HEK293 (cell line): ENCODE data around the gene CAP2.

ENCODE experiments used
- CTCF ChIA-PET: fragments of 350-600 bp; formaldehyde crosslinking; extraction: SDS; loops from one replicate; lab custom pipeline; 2021; ENCODE audit warnings: antibody characterized with exemption; lab: Yijun Ruan, JAX
- POLR2A ChIA-PET: fragments of 300-600 bp; formaldehyde crosslinking; extraction: SDS; loops from one replicate; lab custom pipeline; 2020; ENCODE audit warnings: antibody characterized with exemption, inconsistent platforms; lab: Yijun Ruan, JAX
- H3K27ac ChIP-seq: fragments of 200-500 bp; sonication (Bioruptor generic); 2 replicates; pipeline ENCODE4 v1.5.1; 2014; ENCODE audit warnings: low read depth, low read length, control low read depth, inconsistent platforms; ENCODE audit errors: extremely low read depth
- H3K36me3 ChIP-seq, 2 experiments: fragments of 200-500 bp in 1 of 2; sonication (Bioruptor generic) in 1 of 2; 1 replicate in 1 of 2; 2 replicates in 1 of 2; pipeline ENCODE4 v1.5.1; 2014 to 2017; ENCODE audit warnings: inconsistent platforms in 2 of 2, low read length in 2 of 2; ENCODE audit not compliant: control insufficient read depth in 2 of 2, insufficient read depth in 1 of 2
- H3K4me1 ChIP-seq: fragments of 200-500 bp; sonication (Bioruptor generic); 2 replicates; pipeline ENCODE4 v1.5.1; 2014; ENCODE audit warnings: mild to moderate bottlenecking, low read length, inconsistent platforms; ENCODE audit not compliant: control insufficient read depth, insufficient read depth
- H3K4me3 ChIP-seq: 2 replicates; pipeline ENCODE4 v1.5.1; 2011; ENCODE audit warnings: low read depth, mild to moderate bottlenecking, control low read depth, low read length, moderate library complexity
- H3K9me3 ChIP-seq: fragments of 200-500 bp; sonication (Bioruptor generic); 2 replicates; pipeline ENCODE4 v1.5.1; 2014; ENCODE audit warnings: low read depth, low read length, inconsistent platforms; ENCODE audit not compliant: control insufficient read depth, insufficient read depth
- BCL11A ChIP-seq: fragments of 450-650 bp; formaldehyde crosslinking; IDR thresholded peaks from 2 replicates; pipeline ENCODE4 v1.5.1; 2016; ENCODE audit warnings: low read depth, missing biosample characterization, missing genetic modification characterization
- EGR2 ChIP-seq: fragments of 450-650 bp; formaldehyde crosslinking; IDR thresholded peaks from 2 replicates; pipeline ENCODE4 v1.5.1; 2016; ENCODE audit warnings: low read depth, missing biosample characterization, missing genetic modification characterization
- GLI2 ChIP-seq: fragments of 450-650 bp; formaldehyde crosslinking; IDR thresholded peaks from 2 replicates; pipeline ENCODE4; 2017; ENCODE audit warnings: missing biosample characterization, missing genetic modification characterization, low read depth, borderline replicate concordance
- GLI4 ChIP-seq: fragments of 450-650 bp; formaldehyde crosslinking; IDR thresholded peaks from 2 replicates; pipeline ENCODE4 v1.5.1; 2016; ENCODE audit warnings: missing biosample characterization, missing genetic modification characterization
- IKZF3 ChIP-seq: fragments of 450-650 bp; IDR thresholded peaks from 2 replicates; pipeline ENCODE4 v1.5.0; 2018; ENCODE audit warnings: missing biosample characterization, mild to moderate bottlenecking, missing genetic modification characterization, moderate library complexity
- MEIS1 ChIP-seq: sonication (generic); formaldehyde crosslinking; IDR thresholded peaks from 2 replicates; pipeline ENCODE4 v1.8.1; 2022; ENCODE audit warnings: missing genetic modification reagents, mild to moderate bottlenecking, borderline replicate concordance
- TRIM28 ChIP-seq: IDR thresholded peaks from 2 replicates; pipeline ENCODE4 v1.6.1; 2011; ENCODE audit warnings: low read length, control low read depth, borderline replicate concordance
- ZFP37 ChIP-seq: fragments of 450-650 bp; formaldehyde crosslinking; IDR thresholded peaks from 2 replicates; pipeline ENCODE4 v1.5.1; 2016; ENCODE audit warnings: missing biosample characterization, missing genetic modification characterization
- ZNF146 ChIP-seq: fragments of 450-650 bp; formaldehyde crosslinking; IDR thresholded peaks from 2 replicates; pipeline ENCODE4 v1.5.1; 2016; ENCODE audit warnings: missing biosample characterization, missing genetic modification characterization
- ZNF248 ChIP-seq: fragments of 450-650 bp; formaldehyde crosslinking; IDR thresholded peaks from 2 replicates; pipeline ENCODE4 v1.5.1; 2017; ENCODE audit warnings: missing biosample characterization, missing genetic modification characterization
- ZNF280D ChIP-seq: fragments of 450-650 bp; formaldehyde crosslinking; IDR thresholded peaks from 2 replicates; pipeline ENCODE4 v1.5.1; 2016; ENCODE audit warnings: missing biosample characterization, missing genetic modification characterization
- ZNF433 ChIP-seq: fragments of 450-650 bp; formaldehyde crosslinking; IDR thresholded peaks from 2 replicates; pipeline ENCODE4 v1.5.1; 2016; ENCODE audit warnings: missing biosample characterization, missing genetic modification characterization, low read depth
- ZNF48 ChIP-seq: fragments of 450-650 bp; formaldehyde crosslinking; IDR thresholded peaks from 2 replicates; pipeline ENCODE4 v1.5.1; 2016; ENCODE audit warnings: missing biosample characterization, missing genetic modification characterization
- ZNF501 ChIP-seq: fragments of 450-650 bp; formaldehyde crosslinking; IDR thresholded peaks from 2 replicates; pipeline ENCODE4 v1.5.1; 2016; ENCODE audit warnings: missing biosample characterization, missing genetic modification characterization
- ZNF530 ChIP-seq: fragments of 450-650 bp; formaldehyde crosslinking; IDR thresholded peaks from 2 replicates; pipeline ENCODE4 v1.5.1; 2016; ENCODE audit warnings: low read depth, missing biosample characterization, missing genetic modification characterization
- ZNF549 ChIP-seq: fragments of 450-650 bp; IDR thresholded peaks from 2 replicates; pipeline ENCODE4 v1.5.1; 2018; ENCODE audit warnings: missing biosample characterization, missing genetic modification characterization, mild to moderate bottlenecking, inconsistent platforms, moderate library complexity
- ZNF670 ChIP-seq: fragments of 450-650 bp; formaldehyde crosslinking; IDR thresholded peaks from 2 replicates; pipeline ENCODE4 v1.5.1; 2016; ENCODE audit warnings: missing biosample characterization, missing genetic modification characterization, low read depth
- ZNF76 ChIP-seq: fragments of 450-650 bp; formaldehyde crosslinking; IDR thresholded peaks from 2 replicates; pipeline ENCODE4; 2016; ENCODE audit warnings: low read depth, missing biosample characterization, missing genetic modification characterization, borderline replicate concordance
- ZSCAN16 ChIP-seq: fragments of 450-650 bp; formaldehyde crosslinking; IDR thresholded peaks from 2 replicates; pipeline ENCODE4 v1.5.1; 2016; ENCODE audit warnings: missing biosample characterization, missing genetic modification characterization
- TF ChIP-seq, protein P1 (sequence below): fragments of 450-650 bp; formaldehyde crosslinking; conservative IDR thresholded peaks from 2 replicates; pipeline ENCODE4 v1.5.1; 2016; ENCODE audit warnings: low read depth, missing biosample characterization, missing genetic modification characterization
- TF ChIP-seq, protein P2 (sequence below): fragments of 450-650 bp; formaldehyde crosslinking; IDR thresholded peaks from 2 replicates; pipeline ENCODE4 v1.5.1; 2016; ENCODE audit warnings: missing biosample characterization, missing genetic modification characterization

The CAP2 gene

DNA sequence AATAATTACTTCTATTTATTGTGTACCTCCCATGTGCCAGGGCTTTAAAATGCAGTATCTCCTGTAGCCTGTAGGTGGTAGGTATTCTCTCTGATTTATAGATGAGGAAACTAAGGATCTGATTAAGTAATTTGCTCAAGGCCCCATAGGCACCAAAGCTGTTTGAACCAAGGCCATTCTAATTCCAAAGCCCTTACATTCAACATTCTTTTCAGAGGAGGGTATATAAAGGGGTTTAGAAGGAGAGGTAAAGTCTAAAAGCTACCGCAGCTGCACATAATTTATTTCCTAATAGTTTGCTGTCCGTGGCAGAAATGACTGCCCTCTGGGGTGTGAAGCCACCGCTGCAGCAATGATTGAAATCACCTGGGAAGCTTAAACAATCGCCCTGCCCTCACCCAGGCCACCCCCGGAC is 111.7 kb downstream of the CAP2 start (continued):
- TF ChIP-seq ZNF549 (no peak), ZNF530 (tag by site-specific recombination) (no peak), ZSCAN16 (tag by site-specific recombination) (no peak), ZNF146 (no peak), ZFP37 (no peak)

GRCh38 chr6:17505767-17506280 is 112.4 kb downstream of the CAP2 start:
- CTCF ChIA-PET = interaction anchor here (0.6 to 2.8 kb wide), 9 partner anchors 9 to 299 kb away, joined by 3 to 16 read pairs (median 3); no protein-coding TSS in a partner anchor
- POLR2A ChIA-PET = interaction anchor here (0.5 to 1.0 kb wide), 2 partner anchors 16 to 211 kb away, joined by 3 to 4 read pairs; no protein-coding TSS in a partner anchor
- Histone ChIP-seq H3K9me3 (no peaks in the 10 kb centered on the region), H3K36me3 (no peaks in the 10 kb centered on the region; a peak in 1 of 3 replicates), H3K4me3 (no peak overlapping the region), H3K4me1 (no peaks in the 10 kb centered on the region), H3K27ac (no peak overlapping the region)
- TF ChIP-seq EGR2 (tag by site-specific recombination) (no peak), ZNF248 (tag by site-specific recombination) (no peak), ZNF48 (tag by site-specific recombination) (no peak), ZNF549 (no peak), TRIM28 (no peak), MEIS1 (CRISPR knock-in tag) (no peak), BCL11A (no peak), ZNF280D (tag by site-specific recombination) (no peak), ZNF501 (tag by site-specific recombination) (no peak), GLI4 (no peak), GLI2 (tag by site-specific recombination) (no peak), ZNF433 (no peak), IKZF3 (tag by site-specific recombination) (no peak)
- TF ChIP-seq, protein P1, sequence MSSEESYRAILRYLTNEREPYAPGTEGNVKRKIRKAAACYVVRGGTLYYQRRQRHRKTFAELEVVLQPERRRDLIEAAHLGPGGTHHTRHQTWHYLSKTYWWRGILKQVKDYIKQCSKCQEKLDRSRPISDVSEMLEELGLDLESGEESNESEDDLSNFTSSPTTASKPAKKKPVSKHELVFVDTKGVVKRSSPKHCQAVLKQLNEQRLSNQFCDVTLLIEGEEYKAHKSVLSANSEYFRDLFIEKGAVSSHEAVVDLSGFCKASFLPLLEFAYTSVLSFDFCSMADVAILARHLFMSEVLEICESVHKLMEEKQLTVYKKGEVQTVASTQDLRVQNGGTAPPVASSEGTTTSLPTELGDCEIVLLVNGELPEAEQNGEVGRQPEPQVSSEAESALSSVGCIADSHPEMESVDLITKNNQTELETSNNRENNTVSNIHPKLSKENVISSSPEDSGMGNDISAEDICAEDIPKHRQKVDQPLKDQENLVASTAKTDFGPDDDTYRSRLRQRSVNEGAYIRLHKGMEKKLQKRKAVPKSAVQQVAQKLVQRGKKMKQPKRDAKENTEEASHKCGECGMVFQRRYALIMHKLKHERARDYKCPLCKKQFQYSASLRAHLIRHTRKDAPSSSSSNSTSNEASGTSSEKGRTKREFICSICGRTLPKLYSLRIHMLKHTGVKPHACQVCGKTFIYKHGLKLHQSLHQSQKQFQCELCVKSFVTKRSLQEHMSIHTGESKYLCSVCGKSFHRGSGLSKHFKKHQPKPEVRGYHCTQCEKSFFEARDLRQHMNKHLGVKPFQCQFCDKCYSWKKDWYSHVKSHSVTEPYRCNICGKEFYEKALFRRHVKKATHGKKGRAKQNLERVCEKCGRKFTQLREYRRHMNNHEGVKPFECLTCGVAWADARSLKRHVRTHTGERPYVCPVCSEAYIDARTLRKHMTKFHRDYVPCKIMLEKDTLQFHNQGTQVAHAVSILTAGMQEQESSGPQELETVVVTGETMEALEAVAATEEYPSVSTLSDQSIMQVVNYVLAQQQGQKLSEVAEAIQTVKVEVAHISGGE (tag by site-specific recombination) = no peak

DNA sequence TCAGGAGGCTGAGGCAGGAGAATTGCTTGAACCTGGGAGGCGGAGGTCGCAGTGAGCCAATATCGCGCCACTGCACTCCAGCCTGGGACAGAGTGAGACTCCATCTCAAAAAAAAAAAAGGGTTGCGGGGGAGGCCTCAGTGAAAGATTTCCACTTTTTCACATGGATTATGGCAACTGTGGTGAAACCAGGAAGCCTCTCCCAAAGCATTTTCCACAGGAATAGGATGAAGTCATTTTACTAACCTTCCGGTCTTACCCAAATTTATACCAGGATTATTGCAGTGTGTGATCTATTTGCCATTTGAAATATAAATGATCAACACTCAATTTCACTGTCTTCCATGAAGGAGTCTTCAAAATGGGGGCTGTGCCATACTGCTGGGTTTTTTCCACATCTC is 113.1 kb downstream of the CAP2 start:
- Histone ChIP-seq H3K36me3 (no peaks in the 10 kb centered on the region; a peak in 1 of 3 replicates), H3K9me3 (no peaks in the 10 kb centered on the region), H3K4me3 (no peak overlapping the region), H3K4me1 (no peaks in the 10 kb centered on the region), H3K27ac (no peak overlapping the region)
- CTCF ChIA-PET = interaction anchor here (2.8 kb wide), 1 partner anchor 11 kb away, joined by 16 read pairs; no protein-coding TSS in a partner anchor
- POLR2A ChIA-PET = interaction anchor here (0.6 kb wide), 1 partner anchor 93 kb away, joined by 10 read pairs; the partner anchor contains the start of gene FAM8A1
- TF ChIP-seq, protein P2, sequence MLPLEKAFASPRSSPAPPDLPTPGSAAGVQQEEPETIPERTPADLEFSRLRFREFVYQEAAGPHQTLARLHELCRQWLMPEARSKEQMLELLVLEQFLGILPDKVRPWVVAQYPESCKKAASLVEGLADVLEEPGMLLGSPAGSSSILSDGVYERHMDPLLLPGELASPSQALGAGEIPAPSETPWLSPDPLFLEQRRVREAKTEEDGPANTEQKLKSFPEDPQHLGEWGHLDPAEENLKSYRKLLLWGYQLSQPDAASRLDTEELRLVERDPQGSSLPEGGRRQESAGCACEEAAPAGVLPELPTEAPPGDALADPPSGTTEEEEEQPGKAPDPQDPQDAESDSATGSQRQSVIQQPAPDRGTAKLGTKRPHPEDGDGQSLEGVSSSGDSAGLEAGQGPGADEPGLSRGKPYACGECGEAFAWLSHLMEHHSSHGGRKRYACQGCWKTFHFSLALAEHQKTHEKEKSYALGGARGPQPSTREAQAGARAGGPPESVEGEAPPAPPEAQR (tag by site-specific recombination) = no peak
- TF ChIP-seq ZNF670 (no peak), ZNF76 (tag by site-specific recombination) (no peak)
- TF ChIP-seq, protein P1 (tag by site-specific recombination) = no peak
